Measurements from ENCODE around the gene SYS1.

DNA sequence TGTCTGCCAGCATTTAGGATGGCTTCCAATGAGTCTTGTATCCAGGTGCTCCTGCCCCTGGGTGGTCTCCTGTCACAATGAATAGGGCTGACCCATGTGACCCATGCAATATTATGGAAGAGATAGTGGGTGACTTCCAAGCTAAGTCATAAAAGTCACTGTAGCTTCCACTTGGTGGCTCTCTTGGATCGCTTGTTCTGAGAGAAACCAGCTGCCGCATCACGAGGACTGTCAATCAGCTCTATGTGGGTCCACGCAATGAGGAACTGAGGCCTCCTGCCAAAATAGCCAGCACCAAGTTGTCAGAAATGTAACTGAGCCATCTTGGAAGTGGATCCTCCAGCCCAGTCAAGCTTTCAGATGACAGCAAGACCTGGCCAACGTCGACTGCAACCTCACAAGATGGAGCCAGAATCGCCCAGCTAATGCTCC, 40.0 kb upstream of the SYS1 start:
- TF ChIP-seq, protein P1, sequence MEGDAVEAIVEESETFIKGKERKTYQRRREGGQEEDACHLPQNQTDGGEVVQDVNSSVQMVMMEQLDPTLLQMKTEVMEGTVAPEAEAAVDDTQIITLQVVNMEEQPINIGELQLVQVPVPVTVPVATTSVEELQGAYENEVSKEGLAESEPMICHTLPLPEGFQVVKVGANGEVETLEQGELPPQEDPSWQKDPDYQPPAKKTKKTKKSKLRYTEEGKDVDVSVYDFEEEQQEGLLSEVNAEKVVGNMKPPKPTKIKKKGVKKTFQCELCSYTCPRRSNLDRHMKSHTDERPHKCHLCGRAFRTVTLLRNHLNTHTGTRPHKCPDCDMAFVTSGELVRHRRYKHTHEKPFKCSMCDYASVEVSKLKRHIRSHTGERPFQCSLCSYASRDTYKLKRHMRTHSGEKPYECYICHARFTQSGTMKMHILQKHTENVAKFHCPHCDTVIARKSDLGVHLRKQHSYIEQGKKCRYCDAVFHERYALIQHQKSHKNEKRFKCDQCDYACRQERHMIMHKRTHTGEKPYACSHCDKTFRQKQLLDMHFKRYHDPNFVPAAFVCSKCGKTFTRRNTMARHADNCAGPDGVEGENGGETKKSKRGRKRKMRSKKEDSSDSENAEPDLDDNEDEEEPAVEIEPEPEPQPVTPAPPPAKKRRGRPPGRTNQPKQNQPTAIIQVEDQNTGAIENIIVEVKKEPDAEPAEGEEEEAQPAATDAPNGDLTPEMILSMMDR (IDR thresholded peaks at IDR 0.05): peak; percentile 44
- TF ChIP-seq EZH2 (IDR thresholded peaks at IDR 0.05): no peak
- TF ChIP-seq EZH2phosphoT487 (IDR thresholded peaks at IDR 0.05): no peak
